HTR-8/SVneo (cell line): Measurements from ENCODE around the gene ZNF804B.

Experiments used
- DNase-seq: peaks from one replicate; pipeline ENCODE4 v3.0.0; 2011; ENCODE audit warnings: low spot score, mixed read lengths; ENCODE audit not compliant: insufficient read length
- FAIRE-seq: peaks from 2 replicates; lab custom pipeline; 2011; peaks lifted over from hg19 to GRCh38; lab: Jason Lieb, UNC

The ZNF804B gene

DNA sequence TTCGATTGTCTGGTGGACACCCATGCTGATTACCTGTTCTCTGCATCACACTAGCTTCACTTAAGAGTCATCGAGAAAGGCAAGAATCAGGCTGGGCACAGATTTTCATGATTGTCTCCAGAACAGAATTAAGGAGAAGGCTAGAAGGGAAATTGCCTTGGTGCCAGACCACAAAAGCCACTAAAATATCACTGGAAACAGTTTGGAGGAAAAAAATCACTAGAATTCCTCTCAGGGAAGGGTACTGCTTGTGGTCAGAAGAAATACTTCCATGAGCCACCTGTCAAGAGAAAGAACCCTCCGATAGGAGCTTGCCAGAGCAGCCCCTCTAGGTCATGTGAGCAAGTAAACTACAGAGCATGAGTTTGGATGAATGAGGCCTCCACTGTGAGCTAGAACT is 305.3 kb downstream of the ZNF804B start:
- DNase-seq, result no peak

GRCh38 chr7:89067048-89067447 is 307.5 kb downstream of the ZNF804B start:
- DNase-seq (no peak), FAIRE-seq (no peak)

More for the DNA sequence above, 305.3 kb downstream of the ZNF804B start:
- no peak for FAIRE-seq

GRCh38 chr7:89072081-89072480 is 312.6 kb downstream of the ZNF804B start:
- FAIRE-seq, result no peak
- DNase-seq, result no peak

DNA sequence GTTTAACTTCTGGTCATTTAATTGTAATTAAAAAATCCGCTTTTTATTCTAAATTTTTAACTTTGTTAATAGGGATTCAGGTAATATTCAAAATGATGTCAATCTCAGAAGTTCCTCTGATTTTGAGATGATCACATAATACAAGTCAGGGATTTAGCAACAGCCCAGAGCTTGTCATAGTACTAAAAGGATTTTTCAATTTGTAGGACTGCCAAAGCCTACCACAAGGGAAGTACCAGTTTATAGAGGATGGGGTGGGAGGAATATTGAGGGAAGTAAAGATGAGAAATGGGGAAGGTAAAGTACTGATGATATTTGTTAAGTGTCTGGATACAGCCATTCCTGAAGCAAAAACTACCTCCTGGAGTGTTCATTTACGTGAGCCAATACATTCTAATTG is 314.3 kb downstream of the ZNF804B start:
- DNase-seq (no peak), FAIRE-seq (no peak)

DNA sequence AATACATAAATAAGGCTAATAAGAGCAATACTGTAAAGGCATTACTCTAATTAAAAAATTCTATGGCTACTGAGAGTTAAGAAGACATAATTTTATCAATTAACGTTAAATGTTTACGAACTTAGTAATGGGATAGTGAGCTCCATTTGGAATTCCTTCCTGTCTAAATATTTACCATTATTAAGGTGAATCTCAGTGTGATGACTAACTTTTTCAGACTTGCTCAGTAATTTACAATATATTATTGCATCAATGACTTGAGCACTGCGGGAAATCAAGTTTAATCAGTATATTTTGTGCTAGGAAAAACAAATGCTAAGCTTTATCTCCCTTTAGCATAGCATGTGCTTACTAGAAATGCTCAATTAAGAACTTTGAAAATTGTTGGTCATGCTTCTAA is 318.5 kb downstream of the ZNF804B start:
- DNase-seq, result no peak
- no peak for FAIRE-seq

DNA sequence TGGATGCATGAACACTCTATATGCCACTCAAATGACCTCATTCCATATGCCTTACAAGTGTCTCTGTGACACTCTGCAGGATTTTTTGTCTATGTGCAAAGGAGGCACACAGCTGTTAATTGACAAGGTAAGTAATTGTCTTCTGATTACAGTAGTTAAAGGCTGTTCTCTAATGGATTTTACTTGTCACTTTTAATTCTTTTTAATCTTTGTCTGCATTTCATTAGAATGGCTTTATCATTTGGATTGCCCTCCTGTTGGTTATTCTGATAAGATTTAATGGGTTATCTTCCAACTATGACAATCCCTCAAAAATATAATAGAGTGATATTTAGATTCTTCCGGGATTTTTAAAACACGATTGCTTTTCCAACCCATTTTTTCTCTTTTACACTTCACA is 326.1 kb downstream of the ZNF804B start:
- FAIRE-seq, result no peak

GRCh38 chr7:89091550-89091949 is 332.1 kb downstream of the ZNF804B start:
- FAIRE-seq (no peak), DNase-seq (no peak)

More for the DNA sequence above, 326.1 kb downstream of the ZNF804B start:
- DNase-seq, result no peak

DNA sequence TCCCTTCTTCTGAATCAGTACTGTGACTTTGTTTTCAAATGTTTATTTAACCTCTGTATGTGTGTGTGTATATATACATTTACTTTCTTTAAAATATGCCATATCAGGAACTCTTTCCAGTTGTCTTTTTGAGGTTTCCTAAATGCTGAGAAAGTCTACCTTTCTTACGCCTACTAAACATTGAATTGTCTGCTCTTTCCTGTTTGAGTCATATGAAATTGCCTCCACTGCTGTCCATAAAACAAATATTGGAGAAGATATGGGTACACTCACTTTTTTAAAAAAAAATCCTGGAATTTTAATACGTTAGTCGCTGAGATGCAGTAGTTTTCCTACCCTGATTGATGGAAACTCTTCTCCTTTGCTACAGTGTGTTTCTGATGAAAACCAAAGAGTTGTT is 334.8 kb downstream of the ZNF804B start:
- FAIRE-seq, result no peak

GRCh38 chr7:89103564-89103963 is 344.1 kb downstream of the ZNF804B start:
- FAIRE-seq, result no peak

More for the DNA sequence above, 334.8 kb downstream of the ZNF804B start:
- DNase-seq, result no peak

DNA sequence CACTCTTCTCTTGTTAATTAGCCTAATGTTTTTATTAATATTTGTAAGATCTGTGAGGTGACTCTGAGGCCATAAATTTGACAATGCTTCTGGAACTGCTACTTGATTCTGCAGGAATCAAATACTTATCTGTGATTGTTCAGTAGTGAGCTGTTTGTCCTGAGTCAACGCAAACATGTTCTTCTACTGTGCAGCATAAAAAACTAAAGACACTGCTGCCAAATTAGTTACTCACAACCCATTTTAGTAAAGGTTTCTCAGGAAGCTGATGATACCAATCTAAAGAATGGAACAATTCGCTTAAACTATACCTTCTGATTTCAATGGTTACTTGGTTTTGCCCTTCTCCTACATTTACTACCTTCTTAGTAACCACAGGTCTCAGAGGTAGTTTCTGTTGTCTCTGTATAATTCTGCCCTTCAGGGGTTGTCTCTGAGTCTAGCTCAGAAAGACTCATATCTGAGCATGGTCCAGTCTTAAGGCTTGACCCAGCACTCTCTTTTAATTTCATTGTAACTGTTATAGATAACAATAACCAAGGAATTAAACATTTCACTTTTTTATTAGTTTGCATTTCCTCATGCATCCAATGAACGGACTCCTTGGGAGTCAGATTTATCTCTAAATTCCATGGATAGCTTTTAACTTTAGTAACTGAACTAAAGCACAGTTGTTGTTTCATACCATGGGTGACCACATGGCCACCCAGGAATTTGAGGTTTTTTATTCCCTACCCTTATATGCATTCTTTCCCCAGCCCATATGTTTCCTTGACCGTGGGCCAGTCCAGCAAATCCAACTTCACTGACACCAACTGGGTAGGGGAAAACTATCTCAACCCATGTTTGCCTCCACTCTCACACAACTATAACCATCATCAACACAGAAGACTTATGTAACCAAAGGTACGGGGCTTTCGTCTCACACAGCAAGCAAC is 345.5 kb downstream of the ZNF804B start:
- no peak for DNase-seq
- no peak for FAIRE-seq

More at GRCh38 chr7:89103564-89103963, 344.1 kb downstream of the ZNF804B start:
- no peak for DNase-seq

GRCh38 chr7:89123871-89124270 is 364.4 kb downstream of the ZNF804B start:
- FAIRE-seq, result no peak
- no peak for DNase-seq

- FAIRE-seq, result no peak
- DNase-seq, result no peak
These were observed 370.3 kb downstream of the ZNF804B start for GRCh38 chr7:89129600-89130375.

GRCh38 chr7:89133357-89133756 is 373.9 kb downstream of the ZNF804B start:
- DNase-seq (no peak), FAIRE-seq (no peak)

DNA sequence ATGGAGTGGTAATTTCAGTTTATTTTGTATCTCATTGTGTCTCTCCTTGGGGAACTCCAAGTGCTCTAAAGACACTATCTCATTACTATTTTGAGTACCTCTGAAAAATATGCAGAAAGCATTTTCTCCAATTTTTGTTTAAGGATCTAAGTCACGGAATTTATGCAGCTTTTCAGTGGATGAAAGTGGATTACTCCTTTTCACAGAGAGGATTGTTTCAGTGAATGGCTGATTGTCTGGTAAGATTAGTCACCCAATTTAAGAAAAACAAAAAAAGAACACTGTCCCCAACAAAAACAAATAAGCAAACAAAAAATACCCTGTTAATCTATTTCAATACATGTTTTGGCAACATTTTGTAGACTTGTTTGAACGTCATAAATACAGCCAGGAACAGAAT is 374.3 kb downstream of the ZNF804B start:
- DNase-seq (no peak), FAIRE-seq (no peak)

DNA sequence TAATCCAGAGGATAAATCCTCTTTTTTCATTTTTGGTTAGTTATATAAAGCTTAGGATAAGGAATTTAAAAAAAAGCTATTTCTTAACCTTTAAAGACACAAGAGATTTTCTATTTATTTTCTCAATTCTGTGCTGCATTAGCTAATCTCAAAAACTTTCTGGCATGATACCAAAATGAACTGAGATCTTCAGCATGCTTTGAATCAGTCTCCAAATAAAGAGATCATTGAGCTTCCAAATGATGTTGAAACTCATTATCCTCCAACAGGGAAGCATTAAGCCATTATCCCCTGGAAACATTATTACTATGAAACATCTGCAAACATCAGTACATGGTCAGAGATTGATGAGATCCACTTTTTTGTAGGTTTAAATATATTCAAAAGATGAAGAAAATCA is 386.3 kb downstream of the ZNF804B start:
- DNase-seq (no peak), FAIRE-seq (no peak)

GRCh38 chr7:89160107-89160506 is 400.6 kb downstream of the ZNF804B start:
- DNase-seq, result no peak
- FAIRE-seq, result no peak

GRCh38 chr7:89165421-89165820 is 405.9 kb downstream of the ZNF804B start:
- FAIRE-seq (no peak), DNase-seq (no peak)

DNA sequence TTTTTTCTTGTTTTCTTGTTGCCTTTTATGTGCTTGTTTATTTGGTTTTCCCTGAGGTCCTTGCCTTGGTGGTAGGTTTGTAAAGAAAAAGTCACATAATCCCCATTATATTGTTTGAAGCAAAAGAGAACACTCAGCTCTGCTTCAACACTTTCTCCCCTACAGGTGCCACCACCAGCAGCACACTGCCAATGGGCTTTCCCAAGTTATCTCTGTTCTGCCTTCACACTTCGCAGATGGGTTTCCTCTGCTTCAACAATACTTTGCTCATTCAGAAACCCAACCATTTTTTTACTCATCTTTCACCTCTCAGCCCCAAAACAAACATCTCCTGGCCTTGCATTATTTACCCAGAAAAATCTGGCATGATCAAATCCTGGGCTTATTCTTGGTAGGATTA is 411.1 kb downstream of the ZNF804B start:
- DNase-seq, result no peak
- no peak for FAIRE-seq

- FAIRE-seq (no peak), DNase-seq (no peak)
These were observed 422.6 kb downstream of the ZNF804B start for GRCh38 chr7:89182116-89182515.

GRCh38 chr7:89183712-89184111 is 424.2 kb downstream of the ZNF804B start:
- FAIRE-seq (no peak), DNase-seq (no peak)

- DNase-seq (no peak), FAIRE-seq (no peak)
These were observed 441.3 kb downstream of the ZNF804B start for GRCh38 chr7:89200758-89201157.
